Muscle of back (tissue), 10 donors: ENCODE measurements around the gene IVD. TPM values are rescaled to one million over a fixed set of nuclear protein-coding genes. Genes with fewer than 3 reads are reported as not detected.

Experiments used
- polyA plus RNA-seq, 10 donors: library from polyadenylated mRNA; unstranded; fragments of 120-200 nt; gene quantifications; one replicate each; pipeline ENCODE4 v1.2.1, GENCODE V29; 2013; ENCODE audit not compliant: insufficient read length in 10 of 10

IVD gene
- polyA plus RNA-seq, 10 donors, result 37.2 to 63.6 (median 51.9) TPM

Other genes with a start within 250 kb of the IVD start
- gene BUB1B, start 244.7 kb upstream of the IVD start, polyA plus RNA-seq, result 10 to 100 TPM; 10.5 to 23.3 (median 14.1) TPM
- 1 to 10 TPM in 2 of 10 donors, under 1 TPM in 8; 0.17 to 2.7 (median 0.44) TPM for gene PAK6, start 166.7 kb upstream of the IVD start, polyA plus RNA-seq
- gene ANKRD63, start 122.7 kb upstream of the IVD start, polyA plus RNA-seq, result under 1 TPM in 3 of 10 donors, not detected in 7; 0.21 to 0.46 (median 0.34) TPM
- gene PLCB2, start 97.9 kb upstream of the IVD start, polyA plus RNA-seq, result 10 to 100 TPM in 3 of 10 donors, 1 to 10 TPM in 7; 5.6 to 13.6 (median 8.7) TPM
- 10 to 100 TPM; 11.4 to 18.1 (median 12.4) TPM for gene INAFM2, start 82.1 kb upstream of the IVD start, polyA plus RNA-seq
- gene CCDC9B, start 64.9 kb upstream of the IVD start, polyA plus RNA-seq, result 10 to 100 TPM in 9 of 10 donors, 1 to 10 TPM in 1; 6.2 to 18.6 (median 13.0) TPM
- under 1 TPM in 1 of 10 donors, not detected in 9; 0.39 TPM for gene PHGR1, start 54.8 kb upstream of the IVD start, polyA plus RNA-seq
- 1 to 10 TPM in 6 of 10 donors, under 1 TPM in 4; 0.25 to 3.9 (median 1.5) TPM for gene DISP2, start 47.6 kb upstream of the IVD start, polyA plus RNA-seq
- 10 to 100 TPM; 15.5 to 26.2 (median 21.7) TPM for gene KNSTRN, start 23.1 kb upstream of the IVD start, polyA plus RNA-seq
- 10 to 100 TPM; 15.9 to 22.7 (median 18.2) TPM for gene BAHD1, start 35.2 kb downstream of the IVD start, polyA plus RNA-seq
- gene CHST14, start 65.2 kb downstream of the IVD start, polyA plus RNA-seq, result 10 to 100 TPM; 30.4 to 49.4 (median 36.8) TPM
- gene CCDC32, start 159.2 kb downstream of the IVD start, polyA plus RNA-seq, result 10 to 100 TPM; 13.1 to 27.8 (median 17.7) TPM
- 10 to 100 TPM in 2 of 10 donors, 1 to 10 TPM in 8; 6.2 to 12.0 (median 8.0) TPM for gene RPUSD2, start 163.5 kb downstream of the IVD start, polyA plus RNA-seq
- 10 to 100 TPM in 7 of 10 donors, 1 to 10 TPM in 3; 6.8 to 16.6 (median 12.1) TPM for gene KNL1, start 188.5 kb downstream of the IVD start, polyA plus RNA-seq